Measurements from ENCODE around the gene RNU1-3.
"Not testable (repeated sequence)": the region's sequence is repeated elsewhere in the genome, so short reads cannot be mapped to it uniquely, and the experiment has no call there.

RNU1-3 gene

GRCh38 chr1:16666502-16667413 is at the start of gene RNU1-3:
Gene RNU1-3 (minus strand): TSS chr1:16666948.
- not testable (repeated sequence) for DNase-seq (ENCODE audit: insufficient read length, low spot score); FAIRE-seq

GRCh38 chr1:16713480-16713879 is 46.7 kb upstream of the RNU1-3 start:
- not testable (repeated sequence) for FAIRE-seq; DNase-seq (ENCODE audit: insufficient read length, low spot score)

GRCh38 chr1:16712984-16713383 is 46.2 kb upstream of the RNU1-3 start:
- DNase-seq (ENCODE audit: insufficient read length, low spot score); FAIRE-seq: not testable (repeated sequence)

- not testable (repeated sequence) for FAIRE-seq; DNase-seq (ENCODE audit: insufficient read length, low spot score)
Observed at GRCh38 chr1:16712582-16712981, 45.8 kb upstream of the RNU1-3 start.

- FAIRE-seq; DNase-seq (ENCODE audit: insufficient read length, low spot score): not testable (repeated sequence)
Observed at GRCh38 chr1:16712131-16712530, 45.4 kb upstream of the RNU1-3 start.

- not testable (repeated sequence) for FAIRE-seq; DNase-seq (ENCODE audit: insufficient read length, low spot score)
Observed at GRCh38 chr1:16710618-16711017, 43.9 kb upstream of the RNU1-3 start.

- FAIRE-seq: peak; percentile 80
- DNase-seq (ENCODE audit: insufficient read length, low spot score): not testable (repeated sequence)
Observed at GRCh38 chr1:16709659-16710087, 42.9 kb upstream of the RNU1-3 start.

GRCh38 chr1:16708704-16709103 is 42.0 kb upstream of the RNU1-3 start:
- peak; percentile 72 for FAIRE-seq
- not testable (repeated sequence) for DNase-seq (ENCODE audit: insufficient read length, low spot score)

GRCh38 chr1:16707130-16708093 is 40.7 kb upstream of the RNU1-3 start:
- not testable (repeated sequence) for DNase-seq (ENCODE audit: insufficient read length, low spot score); FAIRE-seq

- DNase-seq (ENCODE audit: insufficient read length, low spot score); FAIRE-seq: not testable (repeated sequence)
Observed at GRCh38 chr1:16706302-16706701, 39.6 kb upstream of the RNU1-3 start.

- not testable (repeated sequence) for DNase-seq (ENCODE audit: insufficient read length, low spot score)
Observed at GRCh38 chr1:16704502-16705100, 37.9 kb upstream of the RNU1-3 start.

GRCh38 chr1:16704076-16704475 is 37.3 kb upstream of the RNU1-3 start:
- DNase-seq (ENCODE audit: insufficient read length, low spot score); FAIRE-seq: not testable (repeated sequence)

More at GRCh38 chr1:16704502-16705100, 37.9 kb upstream of the RNU1-3 start:
- not testable (repeated sequence) for FAIRE-seq

GRCh38 chr1:16703602-16704001 is 36.9 kb upstream of the RNU1-3 start:
- DNase-seq (ENCODE audit: insufficient read length, low spot score): not testable (repeated sequence)
- peak; percentile 13 for FAIRE-seq

- not testable (repeated sequence) for DNase-seq (ENCODE audit: insufficient read length, low spot score)
- FAIRE-seq: peak; percentile 98
Observed at GRCh38 chr1:16703141-16703540, 36.4 kb upstream of the RNU1-3 start.

- FAIRE-seq: not testable (repeated sequence)
Observed at GRCh38 chr1:16702280-16702679, 35.5 kb upstream of the RNU1-3 start.

GRCh38 chr1:16701189-16701588 is 34.4 kb upstream of the RNU1-3 start:
- not testable (repeated sequence) for DNase-seq (ENCODE audit: insufficient read length, low spot score); FAIRE-seq

More at GRCh38 chr1:16702280-16702679, 35.5 kb upstream of the RNU1-3 start:
- not testable (repeated sequence) for DNase-seq (ENCODE audit: insufficient read length, low spot score)

- not testable (repeated sequence) for DNase-seq (ENCODE audit: insufficient read length, low spot score); FAIRE-seq
Observed at GRCh38 chr1:16700138-16700895, 33.6 kb upstream of the RNU1-3 start.

GRCh38 chr1:16699440-16699839 is 32.7 kb upstream of the RNU1-3 start:
- not testable (repeated sequence) for DNase-seq (ENCODE audit: insufficient read length, low spot score); FAIRE-seq

GRCh38 chr1:16697152-16697551 is 30.4 kb upstream of the RNU1-3 start:
- not testable (repeated sequence) for FAIRE-seq; DNase-seq (ENCODE audit: insufficient read length, low spot score)
